ENCODE results near the gene ICAM2.

GRCh38 chr17:64045176-64045575 is 24.7 kb upstream of the ICAM2 start:
- TF ChIP-seq POLR2A (IDR thresholded peaks at IDR 0.05) (no peak), CTCF (IDR thresholded peaks at IDR 0.05 in 4 of 5, conservative IDR thresholded peaks at IDR 0.05 in 1 of 5) (no peak)
